Prostate gland (tissue), 2 donors: Measurements from ENCODE around the gene DYNC1LI1.

Source experiments
- CTCF ChIP-seq, 4 experiments: fragments of 200-600 bp in 2 of 4; fragments of 450-650 bp in 2 of 4; sonication (generic) in 2 of 4; IDR thresholded peaks; 1 replicate in 3 of 4; 2 replicates in 1 of 4; pipeline ENCODE4 v1.5.1; 2016 to 2019; ENCODE audit warnings: antibody characterized with exemption in 4 of 4, mild to moderate bottlenecking in 2 of 4, moderate library complexity in 2 of 4
- POLR2A ChIP-seq: fragments of 450-650 bp; IDR thresholded peaks from one replicate; pipeline ENCODE4 v1.6.1; 2016; ENCODE audit warnings: antibody characterized with exemption, mild to moderate bottlenecking
- POLR2AphosphoS5 ChIP-seq: sonication (generic); formaldehyde crosslinking; IDR thresholded peaks from one replicate; pipeline ENCODE4 v1.6.1; 2017; ENCODE audit warnings: antibody characterized with exemption

- no peak for TF ChIP-seq POLR2A
- no peak for TF ChIP-seq CTCF (IDR thresholded peaks at IDR 0.05)
- no peak for TF ChIP-seq POLR2AphosphoS5
These were observed 41.9 kb upstream of the DYNC1LI1 start for GRCh38 chr3:32612547-32612946.
